NT2/D1 (cell line): ENCODE measurements around the gene BCL11B.

ENCODE experiments used
- DNase-seq: peaks from one replicate; pipeline ENCODE4 v3.0.0-alpha.2; 2011; ENCODE audit warnings: low read depth, low spot score
- H3K27me3 ChIP-seq: 2 replicates; pipeline ENCODE4 v1.6.0; 2011; ENCODE audit warnings: mild to moderate bottlenecking; ENCODE audit not compliant: insufficient read length, insufficient read depth
- H3K36me3 ChIP-seq: 2 replicates; pipeline ENCODE4 v1.6.1; 2011; ENCODE audit warnings: mild to moderate bottlenecking, low read length, mixed read lengths; ENCODE audit not compliant: insufficient read depth, insufficient read length
- H3K4me1 ChIP-seq: 2 replicates; pipeline ENCODE4 v1.5.1; 2011; ENCODE audit not compliant: insufficient read depth, insufficient read length
- H3K4me3 ChIP-seq: 2 replicates; pipeline ENCODE4 v1.5.1; 2011; ENCODE audit warnings: low read depth; ENCODE audit not compliant: insufficient read length
- H3K9ac ChIP-seq: 2 replicates; pipeline ENCODE4 v1.6.0; 2011; ENCODE audit warnings: low read depth; ENCODE audit not compliant: insufficient read length
- H3K9me3 ChIP-seq: 2 replicates; pipeline ENCODE4 v1.5.1; 2011; ENCODE audit warnings: mild to moderate bottlenecking, low read length; ENCODE audit not compliant: insufficient read depth
- SUZ12 ChIP-seq: IDR thresholded peaks from 2 replicates; pipeline ENCODE4 v1.6.1; 2011; ENCODE audit not compliant: insufficient read length, insufficient read depth; ENCODE audit errors: extremely low read depth
- YY1 ChIP-seq: IDR thresholded peaks from 2 replicates; pipeline ENCODE4 v1.6.1; 2011; ENCODE audit not compliant: insufficient read length, insufficient read depth
- ZNF274 ChIP-seq: IDR thresholded peaks from 2 replicates; pipeline ENCODE4 v1.6.1; 2011; ENCODE audit warnings: mild to moderate bottlenecking, low read depth, low read length

BCL11B gene

DNA sequence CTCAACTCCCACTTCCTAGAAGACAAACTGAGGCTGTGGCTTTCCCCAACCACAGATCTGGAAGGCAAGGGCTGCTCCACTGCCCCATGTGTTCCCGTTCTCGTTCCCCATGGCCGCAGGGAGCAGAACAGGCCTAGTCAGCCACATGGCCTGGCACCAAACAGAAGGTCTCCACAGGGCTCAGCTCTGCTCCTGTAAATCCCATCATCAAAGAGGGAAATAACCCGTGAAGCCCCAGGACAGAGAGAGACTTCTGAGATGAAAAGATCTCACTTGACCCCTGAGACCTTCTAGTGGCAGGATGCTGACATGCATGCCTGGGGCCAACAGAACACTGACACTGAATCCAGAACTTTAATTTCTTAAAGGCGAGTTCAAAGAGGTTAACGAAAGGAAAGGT lies 68.9 kb downstream of the BCL11B start:
- Histone ChIP-seq H3K4me1 (no peaks in the 10 kb centered on the region), H3K36me3 (no peaks in the 10 kb centered on the region), H3K27me3 (no peaks in the 10 kb centered on the region), H3K4me3 (no peak overlapping the region), H3K9me3 (no peaks in the 10 kb centered on the region), H3K9ac (no peak overlapping the region)
- DNase-seq = no peak
- no peak for TF ChIP-seq SUZ12
- no peak for TF ChIP-seq YY1
- no peak for TF ChIP-seq ZNF274

DNA sequence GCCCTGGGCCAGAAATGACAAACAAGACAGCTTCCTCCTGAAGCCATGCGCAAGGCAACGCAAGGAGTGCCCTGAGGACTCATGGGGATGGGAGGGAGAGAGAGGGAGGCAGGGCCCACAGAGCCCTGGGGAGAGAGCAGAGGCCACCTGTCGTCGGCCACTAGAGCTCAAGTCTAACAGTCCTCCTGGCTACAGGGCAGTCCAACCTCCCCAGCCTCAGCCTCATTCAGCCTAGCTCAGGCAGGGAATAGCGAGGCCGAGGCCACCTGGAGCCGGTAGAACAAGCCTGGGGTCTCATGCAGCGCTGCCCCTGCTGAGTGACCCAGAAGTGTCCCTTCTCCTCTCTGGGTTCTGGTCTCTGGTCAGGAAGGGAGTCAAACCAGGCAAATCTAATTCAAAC lies 69.5 kb downstream of the BCL11B start:
- Histone ChIP-seq H3K4me3 (no peak overlapping the region), H3K9ac (no peak overlapping the region), H3K9me3 (no peaks in the 10 kb centered on the region), H3K27me3 (no peaks in the 10 kb centered on the region), H3K36me3 (no peaks in the 10 kb centered on the region), H3K4me1 (no peaks in the 10 kb centered on the region)
- DNase-seq = no peak
- TF ChIP-seq SUZ12 (no peak), YY1 (no peak)

DNA sequence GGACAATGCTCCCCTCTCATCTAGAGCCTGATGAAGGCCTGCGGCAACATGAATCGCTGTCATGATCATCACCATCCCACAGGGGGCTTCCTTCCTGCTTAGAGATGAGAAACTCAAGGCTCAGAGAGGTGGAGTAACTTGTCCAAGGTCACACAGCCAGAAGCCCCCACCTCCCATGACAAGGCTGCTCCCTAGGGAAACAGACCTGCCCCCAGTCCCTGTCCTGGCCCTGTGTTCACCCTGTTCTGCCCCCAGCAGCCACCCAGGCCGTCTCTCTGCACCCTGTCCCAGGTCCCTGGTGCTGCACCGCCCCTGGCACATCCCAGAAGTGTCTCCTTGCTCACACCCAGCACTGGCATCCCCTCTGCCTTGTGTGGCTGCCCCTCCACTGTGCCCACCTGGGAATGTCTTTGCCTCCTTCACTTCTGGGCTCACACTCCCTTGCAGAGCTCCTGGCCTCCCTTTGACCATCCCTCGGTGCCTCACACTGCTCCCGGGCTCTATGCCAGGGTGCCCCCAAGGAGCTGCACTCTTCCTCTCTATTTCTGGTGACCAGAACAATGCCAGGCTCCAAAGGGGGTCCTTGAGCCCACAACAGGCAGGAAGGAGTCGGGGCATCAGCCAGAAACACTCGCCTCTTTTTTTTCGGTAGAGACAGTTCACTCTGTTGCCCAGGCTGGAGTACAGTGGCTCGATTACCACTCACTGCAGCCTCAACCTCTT lies 70.5 kb downstream of the BCL11B start:
- no peak for TF ChIP-seq SUZ12
- TF ChIP-seq ZNF274 = no peak
- TF ChIP-seq YY1 = no peak
- no peak overlapping the region for H3K4me3 ChIP-seq
- no peaks in the 10 kb centered on the region for H3K27me3 ChIP-seq
- no peak overlapping the region for H3K9ac ChIP-seq
- H3K4me1 ChIP-seq = no peaks in the 10 kb centered on the region
- no peaks in the 10 kb centered on the region for H3K9me3 ChIP-seq
- H3K36me3 ChIP-seq = no peaks in the 10 kb centered on the region
- DNase-seq = no peak

DNA sequence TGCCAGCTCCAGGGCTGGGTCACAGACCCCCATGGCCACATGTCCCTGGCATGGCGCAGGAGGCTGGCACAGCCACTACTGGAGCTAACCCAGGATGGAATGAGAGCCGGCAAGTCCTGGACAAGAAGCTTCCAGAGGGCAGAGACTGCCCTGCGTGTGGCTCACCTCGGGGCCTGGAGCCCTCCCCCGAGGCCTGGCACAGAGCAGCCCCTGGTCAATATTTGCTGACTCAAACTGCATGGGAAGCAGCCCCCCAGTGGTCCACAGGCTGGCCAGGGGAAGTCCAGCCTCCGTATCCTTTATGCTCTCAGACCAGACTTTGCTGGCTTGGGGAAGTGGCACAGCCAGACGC lies 71.4 kb downstream of the BCL11B start:
- no peaks in the 10 kb centered on the region for H3K36me3 ChIP-seq
- TF ChIP-seq ZNF274 (no peak), SUZ12 (no peak), YY1 (no peak)
- no peaks in the 10 kb centered on the region for H3K27me3 ChIP-seq
- no peaks in the 10 kb centered on the region for H3K9me3 ChIP-seq
- no peaks in the 10 kb centered on the region for H3K4me1 ChIP-seq
- no peak overlapping the region for H3K4me3 ChIP-seq
- no peak overlapping the region for H3K9ac ChIP-seq
- DNase-seq = no peak

DNA sequence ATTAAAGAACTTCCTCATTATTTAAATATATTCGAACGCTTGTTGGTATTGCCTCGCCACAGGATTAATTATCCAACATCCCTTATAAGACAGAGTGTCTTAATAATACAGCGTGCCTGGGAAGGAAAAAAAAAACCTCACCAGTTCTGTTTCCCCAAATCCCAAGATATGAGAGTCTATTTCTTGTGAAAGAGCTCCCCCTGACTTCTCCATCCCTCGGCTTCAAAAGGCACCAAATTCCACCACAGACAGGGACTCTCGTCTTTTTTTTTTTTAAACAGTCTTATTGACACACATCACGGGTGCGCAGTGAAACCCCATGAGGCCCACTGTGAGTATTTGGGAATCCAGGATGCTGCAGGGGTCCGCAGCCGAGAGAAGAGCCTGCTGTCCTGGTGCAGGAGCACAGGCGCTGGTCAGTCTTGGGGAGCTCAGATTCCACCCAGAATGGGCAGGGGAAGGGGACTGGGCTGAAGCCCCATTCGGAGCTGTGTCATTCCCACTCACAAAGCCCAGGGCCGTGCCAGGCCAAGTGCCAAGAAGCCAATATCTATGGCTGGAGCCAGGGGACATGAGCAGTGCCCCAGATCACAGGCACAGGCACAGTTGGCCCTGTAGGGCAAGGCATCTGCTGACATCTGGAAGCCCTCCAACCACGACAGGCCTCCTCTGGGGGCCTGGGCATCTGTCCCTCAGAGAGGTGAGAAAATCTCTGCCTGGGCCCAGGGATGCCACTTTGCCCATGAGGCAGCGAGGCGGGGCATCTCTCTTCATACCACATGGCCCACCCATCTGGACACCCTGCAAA lies 71.9 kb downstream of the BCL11B start:
- TF ChIP-seq YY1 (no peak), ZNF274 (no peak)
- DNase-seq = no peak
- Histone ChIP-seq H3K9ac (no peak overlapping the region), H3K4me3 (no peak overlapping the region), H3K9me3 (no peaks in the 10 kb centered on the region), H3K36me3 (no peaks in the 10 kb centered on the region), H3K4me1 (no peaks in the 10 kb centered on the region), H3K27me3 (no peaks in the 10 kb centered on the region)

DNA sequence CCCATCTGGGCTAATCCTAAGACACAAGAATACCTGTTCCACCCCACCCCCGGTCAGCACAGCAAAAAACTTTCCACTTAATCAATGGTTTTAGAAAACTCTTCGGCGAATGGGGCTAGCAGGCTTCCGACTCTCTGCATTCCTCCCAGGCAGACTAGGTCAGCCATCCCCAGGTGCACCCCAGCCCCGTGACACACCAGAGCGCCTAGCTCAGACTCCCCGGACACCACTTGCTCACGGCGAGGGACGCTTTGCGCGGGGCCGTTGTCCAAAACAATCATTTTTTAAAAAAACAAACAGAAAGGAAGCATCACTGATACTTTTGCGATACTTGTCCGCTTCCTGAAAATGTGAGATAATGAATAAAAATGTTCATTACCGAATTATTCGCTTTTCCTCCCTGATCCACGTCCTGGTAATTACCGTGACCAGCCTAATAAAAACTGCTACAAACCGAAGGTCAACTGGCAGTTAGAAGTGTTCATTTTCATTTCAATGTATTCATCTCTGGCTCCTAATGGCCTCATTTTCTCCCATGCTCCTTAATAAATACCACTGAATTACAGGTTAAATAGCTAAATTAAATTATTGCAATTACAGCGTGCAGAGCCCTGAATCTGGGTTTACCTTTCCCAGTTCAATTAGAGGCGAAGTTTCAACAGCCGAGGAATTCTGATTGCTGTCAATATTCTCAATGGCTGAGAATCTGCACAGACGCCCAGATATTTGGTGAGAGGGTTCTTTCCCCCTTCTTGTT lies 73.1 kb downstream of the BCL11B start:
- no peak overlapping the region for H3K9ac ChIP-seq
- no peak overlapping the region for H3K4me3 ChIP-seq
- DNase-seq = no peak
- no peaks in the 10 kb centered on the region for H3K4me1 ChIP-seq
- no peaks in the 10 kb centered on the region for H3K27me3 ChIP-seq
- H3K9me3 ChIP-seq = no peaks in the 10 kb centered on the region
- no peak for TF ChIP-seq YY1
- no peaks in the 10 kb centered on the region for H3K36me3 ChIP-seq

DNA sequence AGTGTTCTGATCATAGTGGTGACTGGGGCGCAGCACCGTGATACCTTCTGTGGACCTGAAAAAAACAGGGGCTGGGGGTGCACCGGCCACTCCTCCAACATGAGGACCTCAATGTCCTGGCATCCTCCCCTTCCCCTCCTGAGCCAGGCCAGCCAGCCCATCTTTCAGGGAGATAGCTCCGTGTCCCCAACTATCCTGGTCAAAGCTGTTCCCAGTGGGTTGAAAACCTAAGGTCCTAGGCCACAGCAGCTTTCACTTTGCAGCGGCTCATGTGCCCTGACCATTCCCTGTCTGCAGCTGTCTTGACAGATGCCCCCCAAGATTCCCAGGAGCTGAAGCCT lies 75.7 kb downstream of the BCL11B start:
- no peak for TF ChIP-seq ZNF274
- no peak for TF ChIP-seq SUZ12
- no peak for TF ChIP-seq YY1
- H3K27me3 ChIP-seq = no peaks in the 10 kb centered on the region

More for the DNA sequence above, 75.7 kb downstream of the BCL11B start:
- H3K9me3 ChIP-seq = no peaks in the 10 kb centered on the region
- H3K9ac ChIP-seq = no peak overlapping the region
- no peak overlapping the region for H3K4me3 ChIP-seq
- no peak for DNase-seq
- H3K36me3 ChIP-seq = no peaks in the 10 kb centered on the region
- H3K4me1 ChIP-seq = no peaks in the 10 kb centered on the region
